CD4-positive, alpha-beta memory T cell (primary cell): ENCODE results near the gene CPLX1. TPM values are rescaled to one million over a fixed set of nuclear protein-coding genes. Genes with fewer than 3 reads are reported as not detected.

Experiments
- CTCF ChIA-PET: fragments of 350-600 bp; sonication (Branson Sonifier 250); formaldehyde crosslinking; loops from one replicate; lab custom pipeline; 2021; ENCODE audit warnings: inconsistent platforms; ENCODE audit not compliant: partially characterized antibody; lab: Charles Lee
- POLR2A ChIA-PET: fragments of 350-600 bp; sonication (Branson Sonifier 250); formaldehyde crosslinking; loops from one replicate; lab custom pipeline; 2021; ENCODE audit not compliant: partially characterized antibody; lab: Charles Lee
- DNase-seq, 5 donors: peaks; one replicate each; pipeline versions ENCODE4 v3.0.0 to v3.0.0-alpha.2; 2020 to 2022; ENCODE audit warnings: mixed read lengths in 1 of 5
- H3K27ac ChIP-seq: one replicate; pipeline ENCODE4 v1.7.0; 2013; ENCODE audit warnings: low read depth, low read length
- H3K27me3 ChIP-seq: 2 replicates; pipeline ENCODE4 v1.7.0; 2013; ENCODE audit warnings: mild to moderate bottlenecking, low read length, moderate library complexity; ENCODE audit not compliant: insufficient read depth
- H3K36me3 ChIP-seq: 2 replicates; pipeline ENCODE4 v1.7.0; 2013; ENCODE audit warnings: mild to moderate bottlenecking, low read length, moderate library complexity; ENCODE audit not compliant: insufficient read depth
- H3K4me1 ChIP-seq: 2 replicates; pipeline ENCODE4 v1.7.0; 2013; ENCODE audit warnings: mild to moderate bottlenecking, low read length, moderate library complexity; ENCODE audit not compliant: insufficient read depth
- H3K4me3 ChIP-seq, 2 donors: one replicate each; pipeline ENCODE4 v1.7.0; 2013; ENCODE audit warnings: low read length in 2 of 2, mild to moderate bottlenecking in 1 of 2
- H3K9me3 ChIP-seq, 2 donors: one replicate each; pipeline ENCODE4 v1.7.0; 2013; ENCODE audit warnings: low read length in 2 of 2, control low read depth in 1 of 2; ENCODE audit not compliant: control insufficient read depth in 1 of 2
- H3K27ac Mint-ChIP-seq, 7 donors: one replicate each; pipeline ENCODE4 v1.8.0; 2020 to 2021; ENCODE audit warnings: mixed read lengths in 7 of 7, mild to moderate bottlenecking in 6 of 7, inconsistent platforms in 3 of 7, moderate library complexity in 3 of 7
- H3K27me3 Mint-ChIP-seq, 2 donors: one replicate each; pipeline ENCODE4 v1.8.0; 2020 to 2021; ENCODE audit warnings: mixed read lengths in 2 of 2
- H3K36me3 Mint-ChIP-seq, 2 donors: one replicate each; pipeline ENCODE4 v1.8.0; 2020 to 2021; ENCODE audit warnings: mixed read lengths in 2 of 2, inconsistent platforms in 1 of 2, mild to moderate bottlenecking in 1 of 2
- H3K4me1 Mint-ChIP-seq, 4 donors: one replicate each; pipeline ENCODE4 v1.8.0; 2020 to 2021; ENCODE audit warnings: mixed read lengths in 4 of 4, mild to moderate bottlenecking in 1 of 4
- H3K4me3 Mint-ChIP-seq, 8 donors: one replicate each; pipeline ENCODE4 v1.8.0; 2020 to 2021; ENCODE audit warnings: mixed read lengths in 8 of 8, mild to moderate bottlenecking in 7 of 8, moderate library complexity in 6 of 8, inconsistent platforms in 3 of 8
- H3K9me3 Mint-ChIP-seq, 8 donors: one replicate each; pipeline ENCODE4 v1.8.0; 2020 to 2021; ENCODE audit warnings: mixed read lengths in 8 of 8, mild to moderate bottlenecking in 5 of 8, inconsistent platforms in 3 of 8, moderate library complexity in 1 of 8
- intact Hi-C: fragments of 100-400 bp; cut with micrococcal nuclease; formaldehyde crosslinking; loops from one replicate; pipeline ENCODE4 v1.15.1; 2023
- polyA plus RNA-seq, 2 donors: library from polyadenylated mRNA; unstranded; fragments of 300-500 nt; fragmentation: Illumina TruSeq; gene quantifications; one replicate each; pipeline ENCODE4 v1.2.3, GENCODE V29; 2021
- total RNA-seq, 2 experiments: library from RNA; stranded (reverse); gene quantifications; one replicate each; pipeline ENCODE4 v1.2.3, GENCODE V29; 2021

CPLX1 gene
- total and polyA plus RNA-seq, 4 experiments from 2014 or later: 0.26 to 1.5 (median 0.64) TPM; not detected in 1

DNA sequence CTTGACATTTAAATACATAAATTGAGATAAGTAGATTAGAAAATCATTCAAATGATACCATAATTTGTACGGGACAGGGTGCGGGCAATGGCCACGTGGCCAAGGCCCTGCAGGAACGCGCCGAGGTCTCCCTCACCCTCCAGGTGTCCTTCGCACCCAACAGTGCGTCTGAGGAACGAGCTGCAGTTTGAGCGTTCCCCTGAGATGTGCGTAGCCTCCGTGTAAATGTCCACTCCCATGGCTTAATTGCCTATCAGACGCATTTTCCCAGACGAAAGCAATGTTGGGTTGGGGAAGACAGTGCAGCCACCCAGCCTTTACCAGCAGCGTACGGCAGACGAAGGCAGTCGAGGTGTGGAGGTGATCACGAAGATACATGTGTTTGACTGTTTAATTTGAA lies 56.4 kb downstream of the CPLX1 start:
- Mint-ChIP-seq H3K36me3 (peaks cover 44 to 50% of the 10 kb centered on the region in 2 donors), H3K4me3 (no peak overlapping the region), H3K27me3 (no peaks in the 10 kb centered on the region), H3K9me3 (peaks cover 0 to 5% (median 0%) of the 10 kb centered on the region in 8 donors), H3K4me1 (peaks cover 16 to 52% (median 30%) of the 10 kb centered on the region in 4 donors), H3K27ac (peak overlapping the region in 2 of 7 donors; percentile 15 to 35)
- peaks cover 12% of the 10 kb centered on the region for H3K4me1 ChIP-seq
- H3K36me3 ChIP-seq: peaks cover 19% of the 10 kb centered on the region
- ChIA-PET CTCF (interaction anchor here (1.3 kb wide), 1 partner anchor 27 kb away, joined by 3 read pairs; no protein-coding TSS in a partner anchor), POLR2A (no interaction called here)
- H3K9me3 ChIP-seq: no peaks in the 10 kb centered on the region
- H3K27me3 ChIP-seq: no peaks in the 10 kb centered on the region
- DNase-seq: no peak
- intact Hi-C loops: no loop called here
- no peak overlapping the region for H3K27ac ChIP-seq
- no peak overlapping the region for H3K4me3 ChIP-seq

DNA sequence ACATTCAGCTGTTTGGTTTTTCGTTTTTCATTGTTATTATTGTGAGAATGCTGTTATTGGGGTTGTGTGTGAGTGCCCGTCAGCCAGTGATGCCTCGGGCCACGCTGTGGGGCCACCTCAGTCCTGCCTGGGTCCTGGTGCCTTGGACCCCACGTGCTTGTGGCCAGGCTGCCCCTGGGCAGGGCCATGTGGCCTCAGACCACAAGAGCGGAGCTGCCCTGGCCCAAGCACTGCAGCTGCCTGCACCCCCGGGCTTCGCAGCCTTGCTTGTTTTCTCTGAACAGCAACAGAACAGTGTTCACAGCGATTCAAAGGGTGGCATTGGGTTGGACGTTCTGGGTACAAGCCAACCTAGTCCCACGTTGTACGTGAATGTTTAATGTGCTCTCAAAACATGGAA lies 56.9 kb downstream of the CPLX1 start:
- H3K9me3 ChIP-seq: no peaks in the 10 kb centered on the region
- no peaks in the 10 kb centered on the region for H3K27me3 ChIP-seq
- intact Hi-C loops: no loop called here
- peaks cover 8% of the 10 kb centered on the region for H3K4me1 ChIP-seq
- Mint-ChIP-seq H3K27ac (no peak overlapping the region), H3K36me3 (peaks cover 39 to 45% of the 10 kb centered on the region in 2 donors), H3K27me3 (no peaks in the 10 kb centered on the region), H3K4me1 (peaks cover 12 to 48% (median 25%) of the 10 kb centered on the region in 4 donors), H3K4me3 (no peak overlapping the region), H3K9me3 (peaks cover 0 to 5% (median 0%) of the 10 kb centered on the region in 8 donors)
- ChIA-PET CTCF (interaction anchor here (1.7 kb wide), 1 partner anchor 26 kb away, joined by 9 read pairs; no protein-coding TSS in a partner anchor), POLR2A (no interaction called here)
- H3K4me3 ChIP-seq: no peak overlapping the region
- H3K27ac ChIP-seq: no peak overlapping the region
- no peak for DNase-seq
- peaks cover 19% of the 10 kb centered on the region for H3K36me3 ChIP-seq

DNA sequence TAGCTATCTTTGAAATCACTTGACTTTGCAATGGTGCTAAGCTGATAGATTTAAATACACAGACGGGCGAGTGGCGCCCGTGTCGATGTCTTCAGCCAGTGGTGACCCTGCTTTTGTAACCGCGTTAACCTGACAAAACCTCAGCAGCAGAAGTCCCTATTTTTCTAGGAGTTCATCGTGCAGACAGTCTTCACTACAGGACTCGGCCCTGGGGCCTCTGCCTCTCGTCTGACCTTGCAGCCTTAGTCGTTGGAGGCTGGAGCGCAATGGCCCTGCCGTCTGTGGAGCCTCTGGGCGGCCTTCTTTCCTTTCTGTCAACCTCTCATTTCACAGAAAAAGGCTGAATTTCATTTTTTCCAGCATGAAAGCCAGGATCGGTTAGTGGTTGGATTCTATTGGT lies 57.9 kb downstream of the CPLX1 start:
- H3K4me3 Mint-ChIP-seq: no peak overlapping the region
- peaks cover 0 to 5% (median 0%) of the 10 kb centered on the region in 8 donors for H3K9me3 Mint-ChIP-seq
- intact Hi-C loops: no loop called here
- H3K9me3 ChIP-seq: no peaks in the 10 kb centered on the region
- H3K36me3 Mint-ChIP-seq: peaks cover 43 to 45% of the 10 kb centered on the region in 2 donors
- H3K36me3 ChIP-seq: peaks cover 19% of the 10 kb centered on the region
- H3K27ac Mint-ChIP-seq: no peak overlapping the region
- no peak for DNase-seq
- H3K27me3 Mint-ChIP-seq: no peaks in the 10 kb centered on the region
- H3K27ac ChIP-seq: no peak overlapping the region
- H3K27me3 ChIP-seq: no peaks in the 10 kb centered on the region
- peaks cover 8% of the 10 kb centered on the region for H3K4me1 ChIP-seq
- H3K4me3 ChIP-seq: no peak overlapping the region
- ChIA-PET CTCF (interaction anchor here (1.0 to 1.7 kb wide), 2 partner anchors 9 to 25 kb away, joined by 3 to 9 read pairs; no protein-coding TSS in a partner anchor), POLR2A (interaction anchor here (1.5 kb wide), 1 partner anchor 14 kb away, joined by 8 read pairs; no protein-coding TSS in a partner anchor)
- peaks cover 13 to 47% (median 30%) of the 10 kb centered on the region in 4 donors for H3K4me1 Mint-ChIP-seq

DNA sequence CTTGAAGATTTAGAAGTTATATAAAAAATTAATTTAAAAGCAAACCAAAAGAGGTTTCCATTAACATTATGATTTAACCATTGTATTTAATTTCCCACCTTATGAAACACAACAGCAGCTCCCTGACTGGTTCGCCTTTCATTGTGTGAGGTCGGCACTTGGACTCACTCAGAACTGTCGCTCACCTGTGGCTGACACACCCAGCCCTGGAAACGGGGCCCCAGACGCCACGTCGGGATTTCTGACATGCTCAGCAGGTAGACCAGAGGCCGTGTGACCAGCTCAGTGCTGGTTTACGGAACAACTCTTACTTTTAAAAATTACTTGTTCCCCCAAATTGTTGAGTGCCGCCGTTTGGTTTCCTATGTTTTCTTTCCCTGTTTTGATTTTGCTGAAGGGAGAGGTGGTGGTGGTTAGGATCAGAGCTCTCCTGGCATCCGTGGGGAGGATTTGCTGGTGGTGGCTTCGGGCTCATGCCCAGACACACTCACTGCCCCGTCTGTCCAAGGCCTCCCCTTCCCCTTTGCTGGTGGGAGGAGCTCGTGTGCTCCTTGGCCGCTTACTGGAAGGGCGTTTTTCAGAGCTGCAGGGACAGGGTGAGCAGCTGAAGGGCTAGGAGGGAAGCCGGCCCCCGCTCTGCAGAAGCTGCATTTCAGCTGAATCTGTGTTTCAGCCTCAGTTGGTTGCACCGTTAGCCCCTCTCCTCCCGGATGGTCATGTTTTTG lies 59.2 kb downstream of the CPLX1 start:
- Mint-ChIP-seq H3K4me1 (peaks cover 18 to 51% (median 34%) of the 10 kb centered on the region in 4 donors), H3K4me3 (no peak overlapping the region), H3K27me3 (no peaks in the 10 kb centered on the region), H3K9me3 (peaks cover 0 to 5% (median 0%) of the 10 kb centered on the region in 8 donors), H3K27ac (peak overlapping the region in 2 of 7 donors; percentile 46 to 70), H3K36me3 (peaks cover 43 to 49% of the 10 kb centered on the region in 2 donors)
- no peak for DNase-seq
- Histone ChIP-seq H3K27ac (no peak overlapping the region), H3K9me3 (no peaks in the 10 kb centered on the region), H3K4me3 (no peak overlapping the region), H3K36me3 (peaks cover 21% of the 10 kb centered on the region), H3K27me3 (no peaks in the 10 kb centered on the region), H3K4me1 (peaks cover 13% of the 10 kb centered on the region)
- POLR2A ChIA-PET: interaction anchor here (1.1 to 1.5 kb wide), 2 partner anchors 14 to 15 kb away, joined by 3 to 8 read pairs; no protein-coding TSS in a partner anchor
- intact Hi-C loops: no loop called here
- CTCF ChIA-PET: interaction anchor here (1.0 kb wide), 1 partner anchor 13 kb away, joined by 3 read pairs; no protein-coding TSS in a partner anchor

DNA sequence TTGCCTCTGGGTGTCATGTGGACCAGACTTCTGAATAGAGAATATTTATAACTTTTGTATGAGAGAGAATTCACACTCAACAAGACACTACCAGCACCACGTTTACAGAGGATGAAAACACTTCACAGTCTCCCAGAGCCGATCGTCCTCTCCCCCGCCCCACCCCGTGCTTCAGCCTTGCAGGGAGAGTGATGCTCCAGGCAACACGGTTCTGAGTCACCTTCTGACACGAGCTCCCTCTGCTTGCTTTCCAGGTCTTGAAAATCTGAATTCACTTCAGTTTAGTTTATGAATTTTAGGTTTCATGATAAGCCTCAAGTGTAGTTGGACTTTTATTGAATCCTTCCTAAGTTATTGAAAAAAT lies 59.8 kb downstream of the CPLX1 start:
- CTCF ChIA-PET: interaction anchor here (1.0 kb wide), 1 partner anchor 12 kb away, joined by 3 read pairs; no protein-coding TSS in a partner anchor
- peaks cover 46 to 54% of the 10 kb centered on the region in 2 donors for H3K36me3 Mint-ChIP-seq
- intact Hi-C loops: no loop called here

DNA sequence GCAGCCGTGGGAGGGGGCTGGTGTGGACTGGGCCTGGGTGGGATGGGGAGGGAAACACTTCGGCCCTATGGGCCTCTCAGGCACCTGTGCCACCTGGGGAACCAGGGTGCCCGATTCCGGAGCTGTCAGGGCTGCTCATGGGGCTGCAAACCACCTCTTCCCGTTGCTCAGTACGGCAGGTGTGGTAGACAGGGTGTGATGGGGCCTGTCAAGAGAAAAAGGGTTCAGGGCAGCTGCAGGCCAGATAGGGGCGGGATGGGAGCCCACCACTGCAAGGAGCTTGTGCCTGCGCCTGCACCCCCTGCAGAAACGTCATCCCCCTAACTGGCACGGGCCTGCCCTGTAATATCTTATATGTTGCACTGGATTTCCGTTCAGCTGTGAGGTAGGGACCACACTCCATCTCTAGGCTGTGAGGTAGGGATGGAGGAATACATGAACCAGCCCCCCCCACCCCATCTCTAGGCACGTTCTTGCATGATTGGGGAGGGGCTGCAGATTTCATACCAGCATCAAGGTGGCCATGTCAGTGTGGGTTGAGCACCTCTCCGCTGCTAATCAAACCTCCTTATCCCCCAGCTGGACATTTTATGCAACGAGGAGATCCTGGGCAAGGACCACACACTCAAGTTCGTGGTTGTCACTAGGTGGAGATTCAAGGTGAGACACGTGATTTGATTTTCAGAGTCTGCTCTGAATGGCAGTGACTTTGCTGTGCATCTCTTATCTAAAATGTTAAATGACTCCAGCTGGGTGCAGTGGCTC lies 61.3 kb downstream of the CPLX1 start:
- H3K4me3 Mint-ChIP-seq: no peak overlapping the region
- peak overlapping the region in 2 of 7 donors; percentile 29 to 50 for H3K27ac Mint-ChIP-seq
- peaks cover 20 to 56% (median 35%) of the 10 kb centered on the region in 4 donors for H3K4me1 Mint-ChIP-seq
- H3K9me3 Mint-ChIP-seq: peaks cover 0 to 8% (median 0%) of the 10 kb centered on the region in 8 donors
- intact Hi-C loops: no loop called here
- no peak for DNase-seq
- peaks cover 13% of the 10 kb centered on the region for H3K4me1 ChIP-seq
- no peaks in the 10 kb centered on the region for H3K27me3 ChIP-seq
- no peaks in the 10 kb centered on the region for H3K9me3 ChIP-seq
- H3K36me3 Mint-ChIP-seq: peaks cover 45 to 49% of the 10 kb centered on the region in 2 donors
- ChIA-PET POLR2A (interaction anchor here (1.0 to 2.5 kb wide), 5 partner anchors 8 to 17 kb away, joined by 3 to 9 read pairs (median 3); no protein-coding TSS in a partner anchor), CTCF (interaction anchor here (1.2 to 1.6 kb wide), 2 partner anchors 15 to 22 kb away, joined by 3 to 4 read pairs; no protein-coding TSS in a partner anchor)
- no peak overlapping the region for H3K27ac ChIP-seq
- H3K27me3 Mint-ChIP-seq: no peaks in the 10 kb centered on the region
- peaks cover 24% of the 10 kb centered on the region for H3K36me3 ChIP-seq
- no peak overlapping the region for H3K4me3 ChIP-seq

More for the DNA sequence above, 59.8 kb downstream of the CPLX1 start:
- POLR2A ChIA-PET: interaction anchor here (1.1 kb wide), 2 partner anchors 9 to 14 kb away, joined by 3 read pairs; no protein-coding TSS in a partner anchor
- H3K27me3 ChIP-seq: no peaks in the 10 kb centered on the region
- H3K4me3 ChIP-seq: no peak overlapping the region
- peaks cover 19 to 54% (median 36%) of the 10 kb centered on the region in 4 donors for H3K4me1 Mint-ChIP-seq
- H3K36me3 ChIP-seq: peaks cover 27% of the 10 kb centered on the region
- H3K27ac ChIP-seq: no peak overlapping the region
- peak overlapping the region in 5 of 7 donors; percentile 6 to 47 (median 19) for H3K27ac Mint-ChIP-seq
- peaks cover 13% of the 10 kb centered on the region for H3K4me1 ChIP-seq
- H3K9me3 Mint-ChIP-seq: peaks cover 0 to 3% (median 0%) of the 10 kb centered on the region in 8 donors
- no peak overlapping the region for H3K4me3 Mint-ChIP-seq
- H3K27me3 Mint-ChIP-seq: no peaks in the 10 kb centered on the region
- DNase-seq: no peak
- no peaks in the 10 kb centered on the region for H3K9me3 ChIP-seq
